Activated naive CD4-positive, alpha-beta T cell treated with anti-CD3 and anti-CD28 coated beads, Interleukin-2, amount 10 ng/mL, durations not matched to agents 7 days and 5 days (primary cell): ENCODE data around the gene MYO1E.
"Not testable (repeated sequence)": the region's sequence is repeated elsewhere in the genome, so short reads cannot be mapped to it uniquely, and the experiment has no call there.

Experiments
- CTCF ChIA-PET: fragments of 350-600 bp; sonication (Branson Sonifier 250); formaldehyde crosslinking; loops from one replicate; lab custom pipeline; 2021; ENCODE audit warnings: antibody characterized with exemption; lab: Charles Lee
- DNase-seq: peaks from one replicate; pipeline ENCODE4 v3.0.0-alpha.2; 2020
- H3K27ac Mint-ChIP-seq: one replicate; pipeline ENCODE4 v1.8.0; 2021; ENCODE audit warnings: mild to moderate bottlenecking, moderate library complexity, mixed read lengths
- H3K27me3 Mint-ChIP-seq: one replicate; pipeline ENCODE4 v1.8.0; 2021; ENCODE audit warnings: mild to moderate bottlenecking, mixed read lengths
- H3K36me3 Mint-ChIP-seq: one replicate; pipeline ENCODE4 v1.8.0; 2021; ENCODE audit warnings: mixed read lengths
- H3K4me1 Mint-ChIP-seq: one replicate; pipeline ENCODE4 v1.8.0; 2021; ENCODE audit warnings: mixed read lengths
- H3K4me3 Mint-ChIP-seq: one replicate; pipeline ENCODE4 v1.8.0; 2021; ENCODE audit warnings: mild to moderate bottlenecking, moderate library complexity, mixed read lengths
- H3K9me3 Mint-ChIP-seq: one replicate; pipeline ENCODE4 v1.8.0; 2021; ENCODE audit warnings: mixed read lengths

Gene MYO1E

DNA sequence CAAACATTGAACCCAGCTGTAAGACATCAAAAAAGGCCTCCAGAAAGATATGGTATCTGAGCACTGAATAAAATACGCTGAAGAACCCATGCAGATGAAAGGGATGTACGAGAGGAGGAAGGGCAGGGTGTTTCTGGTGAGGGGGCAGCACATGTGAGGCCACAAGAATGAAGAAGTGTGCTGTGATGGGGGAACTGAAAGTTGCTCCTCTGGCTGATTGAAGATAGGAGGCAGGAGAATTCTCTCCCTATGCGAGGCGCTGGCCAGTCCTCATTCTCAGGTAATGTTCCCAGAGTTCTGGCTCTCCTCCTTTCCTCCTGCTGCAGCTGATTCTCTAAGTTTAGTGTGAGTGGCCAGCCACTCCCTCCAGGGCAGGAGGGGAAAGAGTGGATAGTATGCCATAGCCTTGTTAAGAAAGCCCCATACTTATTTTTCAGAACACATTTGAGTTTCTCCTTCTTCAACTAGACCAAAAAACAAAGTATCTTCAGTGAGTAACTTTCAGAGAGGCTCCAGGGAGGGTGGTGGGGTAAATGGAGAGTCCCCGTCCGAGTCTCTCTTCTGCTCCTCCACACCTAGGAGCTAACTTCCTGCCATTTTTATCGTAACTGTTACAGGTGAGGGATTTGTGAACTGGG, 26.9 kb upstream of the MYO1E start:
- Mint-ChIP-seq H3K27me3 (peaks cover 39% of the 10 kb centered on the region), H3K9me3 (no peaks in the 10 kb centered on the region), H3K27ac (no peak overlapping the region), H3K4me3 (no peak overlapping the region), H3K4me1 (peaks cover 12% of the 10 kb centered on the region), H3K36me3 (no peaks in the 10 kb centered on the region)
- no peak for DNase-seq
- CTCF ChIA-PET = interaction anchor here (1.0 kb wide), 1 partner anchor 153 kb away, joined by 5 read pairs; no protein-coding TSS in a partner anchor

DNA sequence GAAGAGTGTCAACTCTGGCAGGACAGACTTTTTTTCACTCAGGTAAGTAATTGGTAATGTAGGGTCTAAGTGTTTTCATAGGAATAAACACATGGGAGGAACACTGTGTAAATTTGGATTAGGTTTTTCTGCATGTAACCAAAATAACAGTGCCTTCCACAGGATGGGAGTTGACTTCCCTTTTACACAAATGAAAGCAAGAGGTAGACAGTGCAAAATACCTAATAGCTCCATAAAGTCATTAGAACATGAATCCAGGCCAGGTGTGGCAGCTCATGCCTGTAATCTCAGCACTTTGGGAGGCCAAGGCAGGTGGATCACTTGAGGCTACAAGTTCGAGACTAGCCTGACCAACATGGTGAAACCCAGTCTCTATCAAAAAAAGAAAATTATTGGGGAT, 25.5 kb upstream of the MYO1E start:
- peaks cover 39% of the 10 kb centered on the region for H3K27me3 Mint-ChIP-seq
- H3K4me1 Mint-ChIP-seq = peaks cover 12% of the 10 kb centered on the region
- no peaks in the 10 kb centered on the region for H3K36me3 Mint-ChIP-seq
- CTCF ChIA-PET = no interaction called here
- no peak overlapping the region for H3K27ac Mint-ChIP-seq
- H3K4me3 Mint-ChIP-seq = no peak overlapping the region
- no peaks in the 10 kb centered on the region for H3K9me3 Mint-ChIP-seq
- DNase-seq = no peak

DNA sequence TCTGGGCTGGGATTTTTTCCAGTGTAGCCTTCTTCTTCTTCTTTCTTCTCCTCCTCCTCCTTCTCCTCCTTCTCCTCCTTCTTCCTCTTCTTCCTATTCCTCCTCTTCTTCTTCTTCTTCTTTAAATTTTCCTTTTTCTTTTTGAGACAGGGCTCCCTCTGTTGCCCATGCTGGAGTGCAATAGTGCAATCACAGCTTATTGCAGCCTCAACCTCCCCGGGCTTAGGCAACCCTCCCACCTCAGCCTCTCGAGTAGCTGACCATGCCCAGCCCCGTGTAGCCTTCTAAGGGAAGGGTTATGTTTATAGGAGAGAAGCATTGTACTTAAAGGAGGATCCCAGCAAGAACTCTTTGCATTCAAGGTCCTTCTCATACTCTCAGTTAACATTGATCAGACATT, 24.0 kb upstream of the MYO1E start:
- no peaks in the 10 kb centered on the region for H3K9me3 Mint-ChIP-seq
- no peak overlapping the region for H3K27ac Mint-ChIP-seq
- peaks cover 40% of the 10 kb centered on the region for H3K27me3 Mint-ChIP-seq
- H3K4me3 Mint-ChIP-seq = no peak overlapping the region
- no peaks in the 10 kb centered on the region for H3K36me3 Mint-ChIP-seq
- H3K4me1 Mint-ChIP-seq = peaks cover 12% of the 10 kb centered on the region
- no peak for DNase-seq
- CTCF ChIA-PET = interaction anchor here (1.1 kb wide), 1 partner anchor 14 kb away, joined by 3 read pairs; no protein-coding TSS in a partner anchor

- H3K4me1 Mint-ChIP-seq = peaks cover 12% of the 10 kb centered on the region
Observed at GRCh38 chr15:59396211-59396610, 23.5 kb upstream of the MYO1E start.

DNA sequence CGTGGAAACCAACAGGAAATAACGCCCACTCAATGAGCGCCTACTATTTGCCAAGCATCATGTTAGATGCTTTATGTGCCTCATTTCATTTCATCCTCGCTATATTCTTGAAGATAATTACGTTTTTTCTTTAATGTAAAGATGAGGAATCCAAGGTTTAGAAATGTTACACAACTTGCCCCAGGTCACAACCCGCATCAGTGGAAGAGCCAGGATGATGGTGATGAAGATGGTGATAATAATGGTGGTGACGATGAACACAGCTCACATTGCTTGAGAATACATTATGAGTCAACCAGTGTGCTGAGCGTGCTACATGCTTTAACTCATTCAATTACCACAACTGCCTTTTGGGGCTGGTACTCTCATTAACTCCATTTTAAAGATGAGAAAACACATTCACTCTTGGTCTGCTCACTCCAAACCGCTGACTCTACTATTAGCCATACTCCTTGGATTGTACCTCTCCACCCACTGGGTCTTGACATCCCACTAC, 21.5 kb upstream of the MYO1E start:
- Mint-ChIP-seq H3K4me3 (no peak overlapping the region), H3K9me3 (no peaks in the 10 kb centered on the region), H3K36me3 (no peaks in the 10 kb centered on the region), H3K27ac (no peak overlapping the region), H3K4me1 (peaks cover 7% of the 10 kb centered on the region), H3K27me3 (peaks cover 25% of the 10 kb centered on the region)
- CTCF ChIA-PET = no interaction called here
- DNase-seq = no peak

More at GRCh38 chr15:59396211-59396610, 23.5 kb upstream of the MYO1E start:
- Mint-ChIP-seq H3K27ac (no peak overlapping the region), H3K36me3 (no peaks in the 10 kb centered on the region), H3K9me3 (no peaks in the 10 kb centered on the region), H3K27me3 (peaks cover 39% of the 10 kb centered on the region), H3K4me3 (no peak overlapping the region)
- DNase-seq = no peak
- CTCF ChIA-PET = no interaction called here

DNA sequence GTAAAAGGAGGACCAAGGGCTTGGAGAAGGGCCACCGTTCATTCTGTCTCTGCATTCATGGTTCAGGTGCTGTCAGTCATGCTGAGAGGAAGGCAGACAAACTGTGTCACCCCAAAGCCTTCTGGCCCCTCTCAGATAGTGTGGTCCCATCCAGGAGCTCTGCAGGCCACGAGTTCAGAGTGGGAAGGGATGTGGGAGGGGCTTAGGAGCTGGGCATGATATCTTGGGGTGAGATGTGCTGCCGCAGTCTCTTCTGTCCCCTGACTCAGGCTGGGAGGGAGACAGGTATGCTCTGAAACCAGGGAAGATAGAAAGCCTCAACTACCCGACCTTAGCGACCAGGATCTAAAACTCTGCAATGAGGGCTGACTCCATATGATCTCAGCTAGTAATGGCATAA, 19.6 kb upstream of the MYO1E start:
- no peaks in the 10 kb centered on the region for H3K9me3 Mint-ChIP-seq
- DNase-seq = no peak
- no peaks in the 10 kb centered on the region for H3K36me3 Mint-ChIP-seq
- H3K4me3 Mint-ChIP-seq = no peak overlapping the region
- no peak overlapping the region for H3K27ac Mint-ChIP-seq
- peaks cover 20% of the 10 kb centered on the region for H3K27me3 Mint-ChIP-seq
- H3K4me1 Mint-ChIP-seq = peaks cover 2% of the 10 kb centered on the region
- CTCF ChIA-PET = interaction anchor here (1.1 kb wide), 1 partner anchor 8 kb away, joined by 3 read pairs; no protein-coding TSS in a partner anchor

GRCh38 chr15:59388670-59389069, 16.0 kb upstream of the MYO1E start:
- H3K4me1 Mint-ChIP-seq = peaks cover 13% of the 10 kb centered on the region
- CTCF ChIA-PET = no interaction called here
- H3K27ac Mint-ChIP-seq = peak overlapping the region; percentile 47
- H3K9me3 Mint-ChIP-seq = no peaks in the 10 kb centered on the region
- DNase-seq = no peak
- peaks cover 15% of the 10 kb centered on the region for H3K27me3 Mint-ChIP-seq
- H3K4me3 Mint-ChIP-seq = no peak overlapping the region
- peaks cover 2% of the 10 kb centered on the region for H3K36me3 Mint-ChIP-seq

GRCh38 chr15:59387196-59387878, 14.7 kb upstream of the MYO1E start:
- H3K4me1 Mint-ChIP-seq = peaks cover 21% of the 10 kb centered on the region
- CTCF ChIA-PET, H3K4me3 Mint-ChIP-seq, DNase-seq, H3K9me3 Mint-ChIP-seq, H3K27ac Mint-ChIP-seq, H3K36me3 Mint-ChIP-seq: not testable (repeated sequence)
- H3K27me3 Mint-ChIP-seq = peaks cover 15% of the 10 kb centered on the region

- DNase-seq = no peak
- Mint-ChIP-seq H3K27me3 (peaks cover 21% of the 10 kb centered on the region), H3K9me3 (no peaks in the 10 kb centered on the region), H3K4me3 (no peak overlapping the region), H3K36me3 (peaks cover 2% of the 10 kb centered on the region), H3K27ac (peak overlapping the region; percentile 71), H3K4me1 (peaks cover 21% of the 10 kb centered on the region)
- CTCF ChIA-PET = no interaction called here
Observed at GRCh38 chr15:59385171-59385570, 12.5 kb upstream of the MYO1E start.

- peak; percentile 34 for DNase-seq
- Mint-ChIP-seq H3K27ac (peak overlapping the region; percentile 54), H3K4me1 (peaks cover 21% of the 10 kb centered on the region), H3K27me3 (peaks cover 24% of the 10 kb centered on the region), H3K4me3 (no peak overlapping the region), H3K9me3 (no peaks in the 10 kb centered on the region), H3K36me3 (peaks cover 2% of the 10 kb centered on the region)
- CTCF ChIA-PET = interaction anchor here (0.6 to 1.0 kb wide), 3 partner anchors 8 to 259 kb away, joined by 3 read pairs; no protein-coding TSS in a partner anchor
Observed at GRCh38 chr15:59384507-59384906, 11.8 kb upstream of the MYO1E start.

DNA sequence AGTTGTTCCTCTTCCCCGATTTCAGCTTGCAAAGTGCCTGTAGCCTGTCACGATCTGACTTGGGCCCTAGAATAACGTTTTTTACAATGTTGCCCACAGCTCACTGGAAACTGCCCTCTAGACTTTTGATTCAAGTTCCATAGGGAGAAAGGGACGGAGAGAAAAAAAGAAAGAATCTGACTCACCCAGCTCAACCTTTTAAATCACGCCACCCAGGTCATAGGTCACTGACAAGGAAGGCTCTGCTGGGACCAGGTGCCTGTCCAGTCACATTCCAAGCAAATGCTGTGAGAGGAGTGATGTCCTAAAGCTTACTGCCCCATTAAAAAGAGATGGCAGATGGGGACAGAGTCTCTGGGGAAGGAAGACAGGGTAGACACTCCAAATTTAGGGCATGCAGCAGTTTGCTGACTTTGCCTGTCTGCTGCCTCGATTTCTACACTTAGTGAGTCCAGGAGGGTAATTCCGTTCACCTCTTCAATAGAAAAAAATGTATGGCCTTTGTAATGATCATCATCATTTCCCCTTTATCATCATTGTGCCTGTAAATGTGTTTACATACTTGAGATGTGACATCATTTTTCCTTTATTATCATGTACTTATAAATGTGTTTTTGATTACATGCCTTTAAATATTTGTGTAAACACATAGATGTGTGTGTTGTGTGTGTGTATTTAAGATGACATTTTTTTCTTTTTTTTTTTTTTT, 8.4 kb upstream of the MYO1E start:
- CTCF ChIA-PET = interaction anchor here (1.1 kb wide), 1 partner anchor 401 kb away, joined by 3 read pairs; no protein-coding TSS in a partner anchor

DNA sequence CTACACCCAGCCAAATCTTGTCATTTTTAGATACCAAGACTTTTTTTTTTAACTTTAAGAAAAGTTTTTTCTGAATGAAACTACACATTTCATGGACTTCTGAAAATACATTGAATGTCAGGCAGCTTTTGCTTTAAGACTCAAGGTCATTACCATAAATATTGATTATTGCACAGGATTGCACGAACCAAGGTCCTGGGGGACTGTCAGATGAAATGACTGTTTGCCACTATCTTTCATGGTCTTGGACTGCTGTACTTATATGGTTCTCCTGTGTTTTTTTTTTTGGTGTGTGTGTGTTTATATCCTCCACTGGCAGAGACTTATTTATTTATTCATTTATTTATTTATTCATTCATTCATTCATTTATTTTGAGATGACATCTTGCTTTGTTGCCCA, 6.9 kb upstream of the MYO1E start:
- Mint-ChIP-seq H3K27ac (no peak overlapping the region), H3K27me3 (peaks cover 38% of the 10 kb centered on the region), H3K4me3 (no peak overlapping the region), H3K36me3 (no peaks in the 10 kb centered on the region), H3K9me3 (no peaks in the 10 kb centered on the region), H3K4me1 (peaks cover 11% of the 10 kb centered on the region)
- CTCF ChIA-PET = interaction anchor here (0.8 kb wide), 1 partner anchor 113 kb away, joined by 3 read pairs; no protein-coding TSS in a partner anchor
- DNase-seq = no peak

More for the DNA sequence above, 8.4 kb upstream of the MYO1E start:
- peaks cover 2% of the 10 kb centered on the region for H3K36me3 Mint-ChIP-seq
- no peaks in the 10 kb centered on the region for H3K9me3 Mint-ChIP-seq
- no peak overlapping the region for H3K27ac Mint-ChIP-seq
- H3K27me3 Mint-ChIP-seq = peaks cover 37% of the 10 kb centered on the region
- H3K4me1 Mint-ChIP-seq = peaks cover 19% of the 10 kb centered on the region
- DNase-seq = no peak
- H3K4me3 Mint-ChIP-seq = no peak overlapping the region

GRCh38 chr15:59378855-59379254, 6.2 kb upstream of the MYO1E start:
- no peak overlapping the region for H3K4me3 Mint-ChIP-seq
- no peaks in the 10 kb centered on the region for H3K36me3 Mint-ChIP-seq
- H3K9me3 Mint-ChIP-seq = no peaks in the 10 kb centered on the region
- H3K4me1 Mint-ChIP-seq = peaks cover 9% of the 10 kb centered on the region
- DNase-seq = no peak
- peaks cover 42% of the 10 kb centered on the region for H3K27me3 Mint-ChIP-seq
- CTCF ChIA-PET = no interaction called here
- H3K27ac Mint-ChIP-seq = no peak overlapping the region

DNA sequence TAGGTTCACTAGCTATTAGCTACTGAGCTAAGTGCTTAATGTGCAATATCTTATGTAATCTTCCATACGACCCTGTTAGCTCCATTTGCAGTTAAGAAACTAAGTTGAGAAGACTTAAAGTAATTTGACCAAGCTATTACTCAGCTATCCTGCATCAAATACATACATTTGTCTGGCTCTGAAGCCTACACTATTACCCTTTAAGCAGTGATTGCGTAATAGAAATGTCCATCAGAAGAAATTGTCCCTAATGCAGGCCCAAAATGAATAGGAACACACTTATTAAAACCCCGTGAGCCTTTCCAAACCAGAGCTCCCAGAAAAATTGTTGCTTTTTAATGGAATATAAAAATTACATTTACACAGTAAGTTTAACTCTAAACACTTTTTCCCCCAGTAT, 5.3 kb upstream of the MYO1E start:
- Mint-ChIP-seq H3K27ac (no peak overlapping the region), H3K4me3 (no peak overlapping the region), H3K36me3 (no peaks in the 10 kb centered on the region), H3K4me1 (peaks cover 11% of the 10 kb centered on the region), H3K9me3 (no peaks in the 10 kb centered on the region), H3K27me3 (peaks cover 51% of the 10 kb centered on the region)
- CTCF ChIA-PET = no interaction called here
- no peak for DNase-seq
